ENCODE data around the gene ADAM8.

Gene ADAM8

DNA sequence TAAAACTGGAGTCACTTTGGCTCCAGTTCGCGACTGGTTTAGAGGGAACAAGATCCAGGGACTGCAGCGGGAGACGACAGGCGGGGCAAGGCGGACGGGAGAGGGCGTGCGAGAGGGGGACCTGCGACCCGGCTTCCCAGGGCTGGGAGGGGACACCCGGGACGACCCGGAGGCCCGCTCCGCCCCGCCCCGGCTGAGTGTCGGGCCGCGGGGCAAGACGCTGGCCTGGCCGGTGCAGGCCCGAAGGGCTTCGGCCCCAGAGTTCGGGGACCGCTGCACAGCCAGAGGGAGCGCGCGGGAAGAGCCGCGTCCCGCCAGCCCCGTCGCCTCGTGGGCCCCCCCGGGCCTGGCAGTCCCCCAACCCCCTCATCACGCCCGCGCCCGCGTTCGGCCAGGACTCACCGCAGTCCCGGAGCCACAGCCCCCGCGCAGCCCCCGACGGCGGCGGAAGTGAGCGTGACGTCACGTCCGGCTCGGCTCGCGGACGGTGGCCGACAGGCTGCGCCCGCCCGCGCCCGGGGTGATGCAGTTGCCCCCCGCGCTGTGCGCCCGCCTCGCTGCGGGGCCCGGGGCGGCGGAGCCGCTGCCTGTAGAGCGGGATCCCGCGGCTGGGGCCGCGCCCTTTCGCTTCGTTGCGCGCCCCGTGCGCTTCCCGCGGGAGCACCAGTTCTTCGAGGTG is 31.9 kb upstream of the ADAM8 start, which contains the start of the genes TUBGCP2 and ZNF511:
TUBGCP2 (minus strand) TSS at position 452 of the 679 bp plus-strand sequence. CDS start 5,931 bp downstream, outside the sequence.
ZNF511 (plus strand) TSS at position 494 of the 679 bp plus-strand sequence; CDS start at position 524, 30 bp downstream.
- peak; percentile 80 to 88 for DNase-seq

DNA sequence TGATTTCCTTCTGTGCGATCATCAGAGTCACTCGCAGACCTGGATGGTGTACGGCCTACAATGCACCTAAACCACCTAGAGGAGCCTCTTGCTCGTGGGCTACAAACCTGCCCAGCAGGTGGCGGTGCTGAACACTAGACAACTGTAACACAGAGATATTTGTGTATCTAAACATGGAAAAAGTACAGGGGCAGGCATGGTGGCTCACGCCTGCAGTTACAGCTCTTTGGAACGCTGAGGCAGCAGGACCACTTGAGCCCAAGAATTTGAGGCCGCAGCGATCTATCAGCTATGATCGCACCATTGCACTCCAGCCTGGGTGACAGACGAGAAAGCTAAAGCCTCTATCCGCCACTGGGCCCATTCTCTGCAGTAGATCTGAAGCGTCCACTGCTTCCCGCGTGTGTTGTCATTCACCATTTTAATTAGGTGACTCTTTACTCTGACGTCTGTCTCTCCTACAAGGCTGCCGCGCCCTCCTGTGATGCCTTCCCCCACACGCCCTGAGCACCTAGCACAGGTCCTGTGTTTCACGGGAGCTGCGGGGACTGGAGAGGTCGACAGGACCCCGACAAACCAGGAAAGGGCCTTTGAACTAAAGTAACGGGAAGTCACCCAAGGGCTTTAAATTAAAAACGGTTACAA is 31.2 kb upstream of the ADAM8 start:
- DNase-seq, result peak; percentile 19 to 34

DNA sequence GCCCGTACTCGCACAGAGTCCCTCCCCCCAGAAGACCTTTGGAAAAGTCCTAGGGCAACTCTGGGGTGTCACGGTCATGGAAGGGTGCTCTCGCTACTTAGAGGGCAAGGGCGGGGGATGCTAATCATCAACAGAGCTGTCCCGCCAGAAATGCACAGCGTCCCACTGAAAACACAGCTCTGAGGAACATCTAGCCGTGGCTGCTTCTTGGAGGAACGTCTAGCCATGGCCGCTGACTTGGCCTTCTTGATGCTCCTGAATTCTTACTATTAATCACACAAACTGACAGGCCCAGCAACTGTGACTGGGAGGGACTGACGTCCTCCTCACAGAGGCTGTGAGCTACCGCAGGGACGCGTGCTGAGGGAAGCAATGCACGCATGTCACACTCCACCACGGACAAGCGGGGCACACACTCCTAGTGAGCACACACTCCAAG is 30.3 kb upstream of the ADAM8 start:
- no peak for DNase-seq

DNA sequence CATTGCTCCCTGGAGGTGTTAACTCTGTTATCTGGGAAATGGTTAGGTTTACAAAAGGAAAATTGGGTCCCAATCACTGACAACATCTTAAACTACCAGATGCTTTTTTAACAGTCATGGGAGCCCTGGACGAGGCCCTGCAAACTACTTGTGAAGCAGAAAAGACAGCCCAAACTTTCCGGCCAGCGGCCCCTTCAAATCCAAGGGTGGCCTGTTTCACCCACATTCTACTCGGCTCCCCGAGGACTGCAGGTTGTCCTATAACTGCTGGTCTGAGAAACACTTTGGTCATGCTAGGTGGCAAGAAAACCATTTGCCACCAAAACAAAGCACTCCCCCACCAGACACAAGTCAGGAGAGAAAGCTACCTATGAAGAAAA is 29.4 kb upstream of the ADAM8 start:
- no peak for DNase-seq

DNA sequence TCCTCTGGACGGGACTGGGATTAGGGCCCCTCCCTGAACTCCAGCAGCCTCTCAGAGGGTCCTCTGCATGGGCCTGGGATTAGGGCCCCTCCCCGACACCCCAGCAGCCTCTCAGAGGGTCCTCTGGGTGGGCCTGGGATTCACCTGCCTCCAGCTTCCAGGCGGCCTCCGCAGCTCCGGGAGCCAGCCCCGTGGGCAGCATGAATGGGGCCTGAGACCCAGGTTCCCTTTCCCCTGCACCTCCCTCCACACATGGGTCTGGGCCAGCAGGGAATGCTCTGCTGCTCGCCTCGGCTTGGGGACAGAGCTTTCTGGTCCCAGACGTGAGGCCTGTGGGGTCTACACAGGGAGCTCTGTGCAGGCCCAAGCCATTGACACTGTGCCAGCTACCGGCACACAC is 26.5 kb upstream of the ADAM8 start:
- DNase-seq, result no peak

DNA sequence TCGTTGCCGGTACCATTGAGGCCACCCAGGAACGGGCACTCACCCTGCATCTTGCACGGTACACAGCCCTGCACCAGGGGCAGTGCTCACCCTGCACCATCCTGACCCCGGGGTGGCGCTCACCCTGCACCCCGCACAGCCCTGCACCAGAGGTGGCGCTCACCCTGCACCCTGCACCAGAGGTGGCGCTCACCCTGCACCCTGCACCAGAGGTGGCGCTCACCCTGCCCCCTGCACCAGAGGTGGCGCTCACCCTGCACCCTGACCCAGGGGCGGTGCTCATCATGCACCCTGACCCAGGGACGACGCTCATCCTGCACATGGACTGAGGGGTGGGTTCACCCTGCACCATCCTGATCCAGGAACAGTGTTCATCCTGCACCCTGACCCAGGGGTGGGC is 25.6 kb upstream of the ADAM8 start:
- no peak for DNase-seq

DNA sequence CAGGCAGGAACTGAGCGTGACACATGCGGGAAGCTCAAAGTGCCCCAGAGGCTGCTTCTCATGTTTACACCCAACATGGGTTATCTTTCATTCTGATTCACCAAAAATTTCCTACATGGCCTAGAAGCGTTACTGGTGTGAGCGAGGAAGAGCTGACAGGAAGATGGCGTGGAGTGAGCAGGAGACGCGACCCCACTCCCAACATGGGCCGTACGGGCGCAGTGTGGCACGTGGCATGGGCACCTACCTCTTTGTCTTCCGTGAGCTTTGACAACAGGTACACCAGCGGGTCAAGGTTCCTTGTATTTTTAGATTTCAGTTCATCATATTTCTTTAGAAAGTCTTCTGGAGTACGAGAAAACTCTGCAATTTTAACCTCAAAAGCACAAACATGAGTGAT is 23.1 kb upstream of the ADAM8 start:
- no peak for DNase-seq

DNA sequence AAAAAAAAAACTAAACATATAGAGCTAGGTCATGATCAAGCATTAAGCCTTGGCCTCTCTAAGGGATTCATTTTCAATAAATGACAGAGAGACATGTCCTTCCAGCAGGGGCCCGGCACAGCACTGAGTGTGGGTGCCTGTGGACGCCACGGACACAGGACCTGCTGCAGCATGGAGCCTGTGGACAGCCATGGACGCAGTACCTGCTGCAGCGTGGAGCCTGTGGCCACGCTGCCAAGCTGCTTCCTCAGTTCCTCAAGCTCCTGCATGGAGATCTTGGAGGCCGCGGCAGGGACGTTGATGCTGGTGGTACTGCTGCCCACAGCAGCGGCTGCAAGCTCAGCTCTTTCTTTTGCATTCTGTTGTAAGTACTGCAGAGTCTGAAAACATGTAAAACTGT is 22.6 kb upstream of the ADAM8 start:
- no peak for DNase-seq

DNA sequence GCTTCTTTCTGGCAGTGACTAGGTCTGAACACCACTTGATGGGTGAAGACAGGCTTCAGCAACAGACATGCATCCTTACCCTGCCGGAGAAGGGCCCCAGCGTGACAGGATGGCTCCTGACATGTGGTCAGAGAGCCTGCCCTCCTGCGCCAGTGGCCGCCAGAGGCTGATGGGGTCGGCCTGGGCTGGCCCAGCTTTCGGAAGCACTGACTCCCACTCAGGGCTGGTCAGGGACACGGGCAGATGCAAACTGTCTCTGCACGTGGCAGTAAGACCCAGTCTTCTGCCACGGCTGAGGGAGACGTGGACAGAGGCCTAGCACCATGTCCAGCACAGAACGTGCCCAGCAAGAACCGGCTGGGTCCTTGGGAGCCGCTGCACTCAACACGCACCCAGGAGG is 21.8 kb upstream of the ADAM8 start:
- no peak for DNase-seq

DNA sequence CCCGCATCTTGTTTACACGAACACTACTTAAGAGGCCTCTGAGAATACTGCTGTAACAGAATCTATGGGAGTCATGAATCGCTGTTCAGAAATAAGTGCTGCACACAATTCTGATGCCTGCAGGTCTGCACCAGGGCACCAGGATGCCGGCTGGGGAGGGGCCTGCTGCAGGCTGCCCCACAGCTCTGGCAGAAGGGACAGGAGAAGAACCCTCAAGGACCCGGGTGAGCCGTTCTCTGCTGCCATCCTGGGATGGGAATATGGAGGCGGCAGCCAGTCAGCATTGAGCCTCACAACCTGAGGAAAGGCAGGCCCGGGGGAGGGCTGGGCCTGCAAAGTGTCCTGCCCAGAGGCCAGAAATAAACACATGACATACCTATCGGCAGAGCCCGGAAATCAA is 20.8 kb upstream of the ADAM8 start:
- no peak for DNase-seq

DNA sequence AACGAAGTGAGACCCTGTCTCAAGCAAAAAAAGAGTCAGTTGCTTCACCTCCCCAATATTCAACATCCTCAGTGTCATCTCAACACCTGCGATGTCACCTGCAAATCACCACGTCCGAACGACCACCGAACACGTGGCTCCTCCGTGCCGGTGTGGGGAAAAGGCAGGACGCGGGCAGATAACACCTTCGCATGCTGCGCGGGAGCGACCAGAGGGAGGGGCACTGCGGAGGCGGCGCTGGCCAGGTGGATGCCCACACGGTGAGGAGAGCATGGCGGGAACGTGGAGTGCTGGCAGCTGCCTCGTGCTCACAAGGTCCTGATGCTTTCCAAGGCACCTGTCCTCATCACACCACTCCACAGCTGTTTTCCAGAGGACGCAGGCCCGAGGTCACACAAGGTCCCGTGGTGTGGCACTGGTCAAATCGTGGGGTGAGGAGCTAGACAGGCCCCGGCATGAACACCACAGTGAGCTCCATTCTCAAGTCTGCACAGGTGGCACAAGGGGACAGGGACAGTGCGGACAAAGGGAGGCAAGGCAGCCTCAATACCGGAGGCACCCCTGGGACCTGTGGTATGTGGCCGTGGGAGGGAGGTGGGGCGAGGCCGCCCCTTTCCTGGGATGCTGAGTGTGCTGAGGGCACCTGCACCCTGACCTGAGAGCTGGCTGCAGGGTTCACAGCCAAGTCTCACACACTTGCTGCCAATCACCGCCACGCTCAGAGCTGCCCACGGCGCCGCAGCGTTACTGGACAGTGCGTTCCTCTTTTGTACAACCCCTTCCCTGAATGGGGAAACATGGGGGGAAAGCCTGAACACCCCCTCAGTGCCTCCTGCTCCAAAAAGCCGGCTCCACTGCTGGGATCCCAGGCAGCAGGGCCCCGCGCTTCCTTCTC is 19.0 kb upstream of the ADAM8 start:
- DNase-seq, result peak; percentile 10 to 44

DNA sequence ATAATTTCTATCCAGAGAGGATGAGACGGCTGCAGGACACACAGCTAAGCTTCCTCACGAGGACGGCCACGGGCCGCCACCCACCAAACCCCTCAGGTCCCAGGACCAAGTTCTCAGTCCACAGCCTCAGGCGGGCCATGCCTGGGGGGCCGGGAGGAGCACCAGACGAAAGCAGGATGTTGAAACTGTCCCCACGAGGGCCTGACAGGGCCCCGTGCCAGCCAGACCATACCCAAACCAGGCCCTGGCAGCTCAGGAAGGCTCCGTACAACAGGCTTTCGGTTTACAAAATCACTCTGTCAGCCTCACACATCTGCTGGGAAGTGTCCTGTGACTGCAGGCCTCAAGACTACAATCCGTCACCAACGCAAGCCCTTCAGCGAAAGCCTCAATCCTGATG is 17.5 kb upstream of the ADAM8 start:
- peak; percentile 51 to 85 for DNase-seq

DNA sequence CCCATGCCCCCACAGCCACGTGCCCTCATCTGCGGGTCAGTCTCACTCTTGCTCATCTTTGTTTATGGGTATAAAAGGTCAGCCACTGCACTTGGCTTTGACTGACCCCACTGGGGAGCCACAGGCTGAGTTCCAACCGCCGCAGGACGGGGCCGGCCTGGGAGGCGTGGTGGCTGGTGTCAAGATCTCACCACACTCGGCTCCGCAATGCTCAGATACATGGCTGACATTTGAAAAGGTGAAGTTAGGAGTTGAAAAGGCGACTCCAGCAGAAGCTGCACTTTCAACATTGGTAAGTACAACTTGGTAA is 17.1 kb upstream of the ADAM8 start:
- no peak for DNase-seq

DNA sequence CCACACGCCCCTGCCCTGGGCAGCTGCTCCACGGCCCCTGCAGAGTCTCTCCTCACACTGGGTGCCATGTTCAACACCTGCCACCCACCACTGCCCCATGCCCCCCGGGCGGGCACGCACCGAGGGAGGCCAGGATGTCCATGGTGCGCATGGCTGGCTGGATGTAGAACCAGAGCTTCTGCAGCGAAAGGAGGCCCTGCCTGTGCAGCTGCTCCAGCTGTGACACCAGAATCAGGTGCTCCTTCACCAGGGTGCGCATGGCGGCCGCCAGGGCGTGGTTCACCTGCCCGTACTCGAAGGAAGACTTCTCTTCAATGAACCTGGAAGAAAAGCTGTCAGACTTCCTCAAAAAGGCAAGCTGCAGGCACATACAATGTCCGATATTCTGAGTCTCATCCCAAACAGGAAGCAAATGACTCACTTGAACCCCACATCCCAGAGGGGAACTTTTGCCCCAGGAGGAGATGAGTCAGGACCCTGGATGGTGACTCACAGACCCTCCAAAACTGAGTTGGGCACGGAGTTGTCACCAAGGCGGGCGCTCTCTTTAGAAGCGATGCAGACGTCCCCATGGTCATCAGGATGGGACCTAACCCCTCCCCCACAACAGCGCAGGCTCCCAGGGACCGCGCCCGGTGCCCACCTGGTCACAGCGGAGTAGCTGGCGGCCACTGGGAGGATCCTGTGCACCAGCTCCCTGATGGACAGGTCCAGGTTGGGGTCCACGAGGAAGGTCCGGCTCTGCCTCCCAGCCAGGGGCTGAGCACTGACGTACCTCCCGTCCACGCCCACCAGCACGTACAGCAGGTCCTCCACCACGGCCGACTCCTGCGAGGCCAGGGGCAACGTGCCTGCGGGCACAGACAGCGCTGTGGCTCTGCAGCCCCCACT is 16.5 kb upstream of the ADAM8 start:
- peak; percentile 90 to 94 for DNase-seq

DNA sequence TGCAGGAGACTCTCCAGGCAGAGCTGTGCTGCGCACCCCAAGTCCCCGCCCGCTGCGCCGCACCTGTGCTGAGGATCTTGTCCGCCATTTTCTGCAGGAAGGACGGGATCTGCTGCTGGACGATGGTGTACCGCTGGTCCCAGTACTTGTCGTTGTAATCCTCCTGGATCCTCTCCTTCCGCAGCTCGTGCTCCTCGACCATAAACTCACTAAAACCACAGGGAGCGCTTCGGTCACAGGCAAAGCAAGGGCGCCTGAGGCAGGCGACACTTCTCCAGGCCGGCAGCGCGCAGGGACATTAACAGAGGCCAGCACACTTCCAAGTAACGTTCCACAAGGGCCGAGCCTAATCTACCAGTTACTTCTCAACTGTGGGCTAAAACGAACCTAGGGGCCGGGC is 13.1 kb upstream of the ADAM8 start:
- DNase-seq, result no peak

DNA sequence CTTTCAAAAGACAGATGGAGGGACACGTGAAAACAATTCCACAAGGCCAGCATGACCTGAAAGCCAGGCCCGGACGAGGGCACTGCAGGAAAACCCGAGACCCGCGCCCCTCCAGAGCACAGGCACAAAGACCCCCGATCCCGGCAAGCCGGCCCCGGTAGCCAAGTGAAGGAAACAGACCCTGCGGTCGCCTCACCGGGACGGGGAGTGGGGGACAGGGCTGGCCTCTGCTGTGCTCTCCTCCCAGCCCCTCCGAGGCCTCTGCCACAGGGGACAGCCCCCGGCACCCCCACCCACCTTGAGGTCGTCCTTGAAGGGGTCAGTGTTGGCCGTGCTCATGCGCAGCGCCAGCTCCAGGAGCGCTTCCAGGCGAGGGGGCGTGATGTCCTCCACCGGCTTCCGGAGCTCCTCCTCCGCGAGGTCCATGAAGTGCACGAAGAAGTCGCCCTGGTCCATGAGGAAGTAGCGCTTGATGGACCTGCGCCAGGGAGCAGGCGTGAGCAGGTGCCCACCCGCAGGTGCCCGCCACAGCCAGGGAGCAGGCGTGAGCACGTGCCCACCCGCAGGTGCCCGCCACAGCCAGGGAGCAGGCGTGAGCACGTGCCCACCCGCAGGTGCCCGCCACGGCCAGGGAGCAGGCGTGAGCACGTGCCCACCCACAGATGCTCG is 11.3 kb upstream of the ADAM8 start:
- no peak for DNase-seq

DNA sequence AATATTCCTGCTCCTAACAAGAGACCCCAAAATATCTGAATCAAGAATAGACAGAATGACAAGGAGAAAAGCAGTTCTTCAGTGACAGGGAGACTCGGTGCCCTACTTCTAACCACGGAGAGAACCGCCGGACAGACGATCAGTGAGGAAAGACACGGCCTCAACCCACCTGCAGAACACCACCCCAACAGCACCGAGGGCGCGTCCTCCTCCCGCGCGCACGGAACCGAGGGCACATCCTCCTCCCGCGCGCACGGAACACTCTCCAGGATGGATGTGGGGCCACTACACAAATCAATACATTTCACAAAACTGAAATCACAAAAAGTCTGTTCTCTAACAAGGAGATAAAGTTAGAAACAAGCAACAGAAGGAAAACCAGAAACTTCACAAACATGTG is 9.7 kb upstream of the ADAM8 start:
- no peak for DNase-seq

DNA sequence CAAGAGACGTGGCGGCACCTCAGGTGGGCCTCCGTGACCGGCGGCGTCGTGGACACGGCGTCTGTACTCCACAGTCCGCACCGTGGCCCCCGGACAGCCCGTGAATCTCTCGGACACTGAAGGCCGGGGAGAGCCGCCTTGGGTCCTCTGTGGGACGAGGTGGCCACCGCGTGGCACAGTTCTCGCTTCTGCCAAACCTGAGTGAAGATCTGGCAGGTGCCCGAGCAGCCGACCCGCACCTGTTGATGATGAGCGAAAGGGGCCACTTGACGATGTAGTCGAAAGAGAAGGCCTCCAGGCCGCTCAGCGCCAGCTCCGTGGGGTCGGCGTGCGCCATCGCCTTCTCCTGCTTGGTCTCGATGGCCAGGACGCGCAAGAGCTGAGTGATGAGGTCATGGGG is 8.5 kb upstream of the ADAM8 start:
- DNase-seq, result no peak

DNA sequence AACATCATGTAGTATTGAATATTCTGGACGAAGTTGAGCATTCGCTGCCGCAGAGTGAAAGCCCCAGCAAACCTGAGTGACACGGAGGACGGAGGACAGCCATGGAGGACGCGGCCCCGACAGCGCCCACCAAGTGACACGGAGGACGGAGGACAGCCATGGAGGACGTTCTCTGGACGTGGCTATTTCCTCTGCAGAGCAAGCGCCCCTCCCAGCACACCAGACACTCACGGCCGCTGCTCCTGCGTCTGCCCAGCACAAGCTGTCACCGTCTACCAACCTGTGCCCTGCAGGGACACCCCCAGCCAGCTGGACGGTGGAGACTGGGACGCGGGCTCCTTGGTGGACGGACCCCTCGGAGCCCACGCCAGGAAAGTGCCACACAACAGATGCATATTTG is 7.3 kb upstream of the ADAM8 start:
- DNase-seq, result no peak

DNA sequence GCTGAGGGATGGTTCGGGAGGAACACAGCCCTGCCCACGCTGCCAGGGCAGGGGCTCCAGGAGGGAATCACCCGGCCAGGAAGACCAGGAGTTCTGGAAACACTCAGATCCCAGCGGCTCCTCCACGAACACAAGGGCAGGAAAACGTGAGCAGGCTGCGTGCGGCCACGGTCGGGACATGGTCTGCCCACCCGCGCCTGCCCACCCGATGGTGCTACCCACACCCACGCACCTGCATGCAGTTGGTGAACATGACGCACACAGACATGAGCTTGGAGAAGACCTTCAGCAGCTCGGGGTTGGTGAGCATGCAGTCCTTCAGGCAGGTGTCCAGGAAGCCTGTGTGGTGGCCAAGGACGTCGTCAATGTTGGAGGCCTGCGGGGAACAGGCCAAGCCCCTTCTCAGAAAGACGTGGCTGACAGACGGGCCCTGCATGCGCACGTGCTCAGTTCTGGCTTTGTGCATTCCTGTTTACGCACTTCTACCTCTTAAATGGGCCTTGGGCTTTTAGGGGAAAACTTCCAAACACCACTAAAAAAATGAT is 6.2 kb upstream of the ADAM8 start:
- no peak for DNase-seq

DNA sequence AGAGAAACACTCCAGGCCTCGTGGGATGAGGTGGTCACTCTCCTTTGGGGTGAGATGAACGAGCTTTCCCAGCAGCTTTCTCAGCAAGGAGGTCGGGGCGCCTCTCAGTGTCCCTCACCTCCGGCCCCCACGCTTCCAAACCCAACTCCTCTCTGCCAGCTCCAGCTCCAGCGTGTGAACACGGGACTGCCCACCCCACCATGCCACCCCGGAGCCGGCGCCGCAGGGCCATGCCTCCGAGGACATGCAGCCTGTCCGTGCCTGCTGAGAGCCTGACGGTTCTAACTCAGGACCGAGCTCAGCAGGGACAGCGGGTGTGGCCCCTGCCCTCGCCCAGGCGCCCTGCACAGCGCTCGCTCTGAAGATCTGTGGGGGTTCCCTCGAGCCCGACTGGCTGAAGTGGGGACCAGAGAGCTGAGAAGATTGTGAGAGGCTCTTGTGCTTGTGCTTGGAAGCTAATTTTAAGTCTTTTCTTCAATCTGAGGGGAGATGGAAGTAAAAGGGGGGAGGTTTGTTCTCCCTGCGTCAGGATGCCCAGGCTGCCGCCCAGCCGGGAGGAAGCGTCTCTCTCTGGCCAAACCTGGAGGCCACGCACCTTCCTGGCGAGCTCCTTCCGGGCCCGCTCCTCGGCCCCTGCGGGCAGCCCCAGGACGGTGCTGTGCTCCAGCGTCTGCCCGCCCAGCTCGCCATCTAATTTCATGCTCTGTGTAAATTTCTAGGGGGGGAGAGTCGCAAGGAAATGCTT is 5.1 kb upstream of the ADAM8 start:
- DNase-seq, result no peak

Data from inflammatory macrophage treated with lipopolysaccharide for 1 hour (primary cell).